Panc1 (cell line): ENCODE results near the gene KPNB1.

Source experiments
- CTCF ChIP-seq: fragments of 450-650 bp; IDR thresholded peaks from 2 replicates; pipeline ENCODE4 v1.5.1; 2017; ENCODE audit warnings: mild to moderate bottlenecking
- POLR2AphosphoS5 ChIP-seq: IDR thresholded peaks from 2 replicates; pipeline ENCODE4 v1.6.1; 2012; ENCODE audit warnings: mild to moderate bottlenecking, low read depth, low read length, moderate library complexity
- SIN3A ChIP-seq: IDR thresholded peaks from 2 replicates; pipeline ENCODE4 v1.6.1; 2012; ENCODE audit warnings: low read depth, mild to moderate bottlenecking, low read length, moderate library complexity, borderline replicate concordance; ENCODE audit not compliant: insufficient read depth
- TCF7L2 ChIP-seq: IDR thresholded peaks from 2 replicates; pipeline ENCODE4 v1.6.1; 2011; ENCODE audit warnings: mild to moderate bottlenecking, low read depth, low read length, inconsistent platforms
- TF ChIP-seq, protein P1 (sequence below), 2 experiments: IDR thresholded peaks; 2 replicates each; pipeline ENCODE4 v1.6.1; 2011 to 2012; ENCODE audit warnings: low read depth in 2 of 2, control low read depth in 1 of 2, low read length in 1 of 2, mild to moderate bottlenecking in 1 of 2, moderate library complexity in 1 of 2; ENCODE audit not compliant: insufficient read depth in 1 of 2

DNA sequence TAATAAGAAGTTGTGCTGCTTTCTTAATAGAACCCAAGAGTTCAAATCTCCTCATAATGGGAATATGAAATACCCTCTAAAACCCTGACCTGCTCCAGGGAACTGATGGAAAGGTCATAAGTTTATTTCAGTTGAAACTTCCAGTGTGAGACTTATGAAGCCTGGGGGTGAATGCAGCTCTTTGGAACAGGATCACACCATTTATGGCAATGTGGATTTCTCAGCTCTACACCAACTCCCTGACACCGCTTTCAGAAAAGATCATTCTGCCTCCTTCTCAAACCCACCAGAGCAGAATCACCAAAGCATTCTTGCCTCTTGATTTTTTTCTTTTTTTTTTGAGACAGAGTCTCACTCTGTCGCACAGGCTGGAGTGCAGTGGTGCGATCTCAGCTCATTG is 16.7 kb upstream of the KPNB1 start:
- TF ChIP-seq CTCF (no peak), POLR2AphosphoS5 (no peak), SIN3A (no peak), TCF7L2 (no peak)
- TF ChIP-seq, protein P1, sequence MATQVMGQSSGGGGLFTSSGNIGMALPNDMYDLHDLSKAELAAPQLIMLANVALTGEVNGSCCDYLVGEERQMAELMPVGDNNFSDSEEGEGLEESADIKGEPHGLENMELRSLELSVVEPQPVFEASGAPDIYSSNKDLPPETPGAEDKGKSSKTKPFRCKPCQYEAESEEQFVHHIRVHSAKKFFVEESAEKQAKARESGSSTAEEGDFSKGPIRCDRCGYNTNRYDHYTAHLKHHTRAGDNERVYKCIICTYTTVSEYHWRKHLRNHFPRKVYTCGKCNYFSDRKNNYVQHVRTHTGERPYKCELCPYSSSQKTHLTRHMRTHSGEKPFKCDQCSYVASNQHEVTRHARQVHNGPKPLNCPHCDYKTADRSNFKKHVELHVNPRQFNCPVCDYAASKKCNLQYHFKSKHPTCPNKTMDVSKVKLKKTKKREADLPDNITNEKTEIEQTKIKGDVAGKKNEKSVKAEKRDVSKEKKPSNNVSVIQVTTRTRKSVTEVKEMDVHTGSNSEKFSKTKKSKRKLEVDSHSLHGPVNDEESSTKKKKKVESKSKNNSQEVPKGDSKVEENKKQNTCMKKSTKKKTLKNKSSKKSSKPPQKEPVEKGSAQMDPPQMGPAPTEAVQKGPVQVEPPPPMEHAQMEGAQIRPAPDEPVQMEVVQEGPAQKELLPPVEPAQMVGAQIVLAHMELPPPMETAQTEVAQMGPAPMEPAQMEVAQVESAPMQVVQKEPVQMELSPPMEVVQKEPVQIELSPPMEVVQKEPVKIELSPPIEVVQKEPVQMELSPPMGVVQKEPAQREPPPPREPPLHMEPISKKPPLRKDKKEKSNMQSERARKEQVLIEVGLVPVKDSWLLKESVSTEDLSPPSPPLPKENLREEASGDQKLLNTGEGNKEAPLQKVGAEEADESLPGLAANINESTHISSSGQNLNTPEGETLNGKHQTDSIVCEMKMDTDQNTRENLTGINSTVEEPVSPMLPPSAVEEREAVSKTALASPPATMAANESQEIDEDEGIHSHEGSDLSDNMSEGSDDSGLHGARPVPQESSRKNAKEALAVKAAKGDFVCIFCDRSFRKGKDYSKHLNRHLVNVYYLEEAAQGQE (IDR thresholded peaks at IDR 0.05; ENCODE audit: insufficient read depth in 1 of 2, low read depth in 2 of 2, low read length in 1 of 2) = no peak
